ENCODE measurements around the gene SMIM5.

DNA sequence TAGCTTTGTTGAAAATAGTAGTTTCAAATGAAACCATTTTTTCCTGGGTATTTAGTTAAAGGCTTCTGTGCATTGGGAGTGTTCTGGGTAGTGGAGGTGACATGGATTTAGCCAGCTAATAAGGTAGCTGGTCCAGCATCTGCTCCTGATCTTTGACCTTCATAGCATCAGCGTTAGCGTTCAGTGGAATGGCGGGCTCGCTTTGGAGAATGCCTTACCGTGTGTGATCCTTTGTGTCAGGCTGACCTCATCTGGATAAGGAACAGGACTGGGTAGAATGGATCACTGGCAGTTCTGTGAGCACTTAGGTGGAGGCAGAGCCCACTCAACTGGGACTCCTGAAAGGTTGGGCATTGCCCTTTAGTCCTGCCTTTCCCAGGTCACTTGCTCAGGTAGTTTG, 37.6 kb downstream of the SMIM5 start:
- TF ChIP-seq, protein P1, sequence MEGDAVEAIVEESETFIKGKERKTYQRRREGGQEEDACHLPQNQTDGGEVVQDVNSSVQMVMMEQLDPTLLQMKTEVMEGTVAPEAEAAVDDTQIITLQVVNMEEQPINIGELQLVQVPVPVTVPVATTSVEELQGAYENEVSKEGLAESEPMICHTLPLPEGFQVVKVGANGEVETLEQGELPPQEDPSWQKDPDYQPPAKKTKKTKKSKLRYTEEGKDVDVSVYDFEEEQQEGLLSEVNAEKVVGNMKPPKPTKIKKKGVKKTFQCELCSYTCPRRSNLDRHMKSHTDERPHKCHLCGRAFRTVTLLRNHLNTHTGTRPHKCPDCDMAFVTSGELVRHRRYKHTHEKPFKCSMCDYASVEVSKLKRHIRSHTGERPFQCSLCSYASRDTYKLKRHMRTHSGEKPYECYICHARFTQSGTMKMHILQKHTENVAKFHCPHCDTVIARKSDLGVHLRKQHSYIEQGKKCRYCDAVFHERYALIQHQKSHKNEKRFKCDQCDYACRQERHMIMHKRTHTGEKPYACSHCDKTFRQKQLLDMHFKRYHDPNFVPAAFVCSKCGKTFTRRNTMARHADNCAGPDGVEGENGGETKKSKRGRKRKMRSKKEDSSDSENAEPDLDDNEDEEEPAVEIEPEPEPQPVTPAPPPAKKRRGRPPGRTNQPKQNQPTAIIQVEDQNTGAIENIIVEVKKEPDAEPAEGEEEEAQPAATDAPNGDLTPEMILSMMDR (IDR thresholded peaks at IDR 0.05): no peak
- no peak for TF ChIP-seq EP300 (IDR thresholded peaks at IDR 0.05)

Measured in gastroesophageal sphincter (tissue), 3 donors.